ENCODE data around the gene PBLD. TPM values are rescaled to one million over a fixed set of nuclear protein-coding genes. Genes with fewer than 3 reads are reported as not detected.
A peak's percentile ranks its signal among the peaks of the same experiment; 100 is the strongest.
"Not testable (repeated sequence)": the region's sequence is repeated elsewhere in the genome, so short reads cannot be mapped to it uniquely, and the experiment has no call there.

Gene PBLD
- total RNA-seq, 1 donor from 2014 or later, result 9.2 TPM

- DNase-seq (ENCODE audit: low spot score), result peak; percentile 99
Observed at GRCh38 chr10:68331455-68332258, 1.1 kb downstream of the PBLD start, which contains the start of gene HNRNPH3. Gene HNRNPH3, plus strand, starts transcription at chr10:68332064. Its CDS starts 5,158 bp downstream, at chr10:68337222.

- no peak for DNase-seq (ENCODE audit: low spot score)
Observed at GRCh38 chr10:68330852-68331454, 1.8 kb downstream of the PBLD start.

- DNase-seq (ENCODE audit: low spot score), result no peak
Observed at GRCh38 chr10:68329506-68329861, 3.2 kb downstream of the PBLD start.

GRCh38 chr10:68327889-68328786 is 4.6 kb downstream of the PBLD start:
- no peak for DNase-seq (ENCODE audit: low spot score)

- DNase-seq (ENCODE audit: low spot score), result not testable (repeated sequence)
Observed at GRCh38 chr10:68324396-68324795, 8.3 kb downstream of the PBLD start.

- no peak for DNase-seq (ENCODE audit: low spot score)
Observed at GRCh38 chr10:68318331-68319059, 14.2 kb downstream of the PBLD start.

- DNase-seq (ENCODE audit: low spot score), result no peak
Observed at GRCh38 chr10:68315582-68315981, 17.1 kb downstream of the PBLD start.

GRCh38 chr10:68314930-68315329 is 17.8 kb downstream of the PBLD start:
- not testable (repeated sequence) for DNase-seq (ENCODE audit: low spot score)

GRCh38 chr10:68310531-68310930 is 22.2 kb downstream of the PBLD start:
- no peak for DNase-seq (ENCODE audit: low spot score)

- DNase-seq (ENCODE audit: low spot score), result no peak
Observed at GRCh38 chr10:68305854-68306253, 26.9 kb downstream of the PBLD start.

GRCh38 chr10:68303849-68304412 is 28.8 kb downstream of the PBLD start:
- no peak for DNase-seq (ENCODE audit: low spot score)

- no peak for DNase-seq (ENCODE audit: low spot score)
Observed at GRCh38 chr10:68302871-68303270, 29.9 kb downstream of the PBLD start.

GRCh38 chr10:68302503-68302823 is 30.3 kb downstream of the PBLD start:
- no peak for DNase-seq (ENCODE audit: low spot score)

GRCh38 chr10:68301790-68302502 is 30.8 kb downstream of the PBLD start:
- DNase-seq (ENCODE audit: low spot score), result no peak

- DNase-seq (ENCODE audit: low spot score), result no peak
Observed at GRCh38 chr10:68301301-68301700, 31.4 kb downstream of the PBLD start.

- DNase-seq (ENCODE audit: low spot score), result no peak
Observed at GRCh38 chr10:68296843-68297663, 35.7 kb downstream of the PBLD start.

- no peak for DNase-seq (ENCODE audit: low spot score)
Observed at GRCh38 chr10:68290736-68291135, 42.0 kb downstream of the PBLD start.

- no peak for DNase-seq (ENCODE audit: low spot score)
Observed at GRCh38 chr10:68288717-68289116, 44.0 kb downstream of the PBLD start.

Measured in mesenteric fat pad (tissue), 1 donor.